Activated T-cell treated with anti-CD3 and anti-CD28 coated beads for 48 hours (primary cell): ENCODE measurements around the gene NR3C1.

Experiments used
- DNase-seq: peaks from one replicate; pipeline ENCODE4 v3.0.0-alpha.2; 2020; ENCODE audit warnings: low read depth

NR3C1 gene

DNA sequence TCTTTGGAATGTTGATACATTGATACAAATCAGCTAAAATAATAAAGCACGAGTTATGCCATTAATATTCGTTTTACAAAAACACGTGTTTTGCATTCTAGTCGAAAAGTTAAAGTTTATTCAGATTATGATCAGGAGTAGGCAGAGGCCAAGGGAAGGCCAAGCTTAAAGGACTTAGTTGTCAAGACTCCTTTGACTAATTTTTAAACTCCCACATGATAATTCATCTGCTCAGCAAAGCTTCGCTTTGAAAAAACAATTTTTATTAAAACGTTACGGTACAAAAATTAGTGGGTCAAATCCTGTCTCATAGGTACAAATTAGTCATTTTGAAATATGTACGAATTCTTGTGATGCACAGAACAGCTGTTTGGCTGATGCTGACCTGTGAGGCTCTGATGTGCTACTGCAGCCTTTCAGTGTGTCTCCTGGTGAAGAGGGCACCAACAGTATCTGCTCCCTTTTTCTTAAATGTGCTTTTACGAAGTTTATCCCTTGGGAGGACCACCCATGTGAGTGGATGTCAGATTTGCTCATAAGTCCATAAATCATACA is 23.0 kb upstream of the NR3C1 start:
- DNase-seq, result no peak

DNA sequence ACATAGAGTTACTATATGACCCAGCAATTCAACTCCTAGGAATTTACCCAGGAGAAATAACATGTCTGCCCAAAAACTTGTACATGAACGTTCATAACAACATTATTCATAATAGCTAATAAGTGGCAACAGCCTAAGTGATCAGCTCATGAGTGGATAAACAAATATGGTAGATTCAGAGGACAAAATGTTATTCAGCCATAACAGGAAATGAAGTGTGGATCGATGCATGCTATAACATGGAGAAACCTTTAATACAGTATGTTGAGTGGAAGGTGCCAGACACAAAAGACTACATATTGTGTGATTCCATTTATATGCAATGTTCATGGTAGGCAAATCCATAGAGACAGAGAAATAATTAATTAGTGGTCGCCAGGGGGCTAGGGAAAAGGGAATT is 22.3 kb upstream of the NR3C1 start:
- DNase-seq, result no peak

DNA sequence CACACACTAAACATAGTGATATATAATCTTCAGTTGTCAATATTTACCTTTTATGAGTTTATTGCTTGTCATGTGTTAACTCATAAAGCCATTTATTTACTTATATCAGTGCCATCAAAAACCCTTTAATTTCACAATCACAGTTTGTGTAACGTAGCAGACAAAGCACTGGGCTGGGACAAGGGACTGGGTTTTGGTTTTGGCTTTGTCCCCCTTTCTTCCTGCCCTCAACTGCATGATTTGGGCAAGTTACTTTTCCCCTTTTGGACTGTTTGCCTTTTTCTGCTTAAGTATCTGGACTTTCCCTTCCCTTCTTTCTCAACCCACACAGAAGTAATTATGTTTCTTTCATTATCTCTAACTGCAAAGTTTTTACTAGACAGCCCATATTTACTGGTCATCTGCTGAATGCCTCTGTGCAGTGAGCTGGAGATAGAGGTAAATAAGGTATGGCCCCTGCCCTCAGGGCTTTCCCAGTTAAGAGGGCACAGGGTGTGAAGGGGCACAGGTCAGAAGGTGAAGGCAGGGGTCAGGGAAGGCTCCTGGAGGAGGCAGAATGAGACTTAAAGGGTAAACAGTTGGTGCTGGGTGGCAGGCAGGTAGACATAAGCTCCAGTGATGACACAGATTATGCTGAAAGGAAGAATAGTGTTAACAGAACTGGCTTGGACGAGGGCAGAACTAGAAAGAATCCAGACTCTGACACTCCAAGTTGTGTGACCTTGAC is 14.8 kb upstream of the NR3C1 start:
- no peak for DNase-seq

DNA sequence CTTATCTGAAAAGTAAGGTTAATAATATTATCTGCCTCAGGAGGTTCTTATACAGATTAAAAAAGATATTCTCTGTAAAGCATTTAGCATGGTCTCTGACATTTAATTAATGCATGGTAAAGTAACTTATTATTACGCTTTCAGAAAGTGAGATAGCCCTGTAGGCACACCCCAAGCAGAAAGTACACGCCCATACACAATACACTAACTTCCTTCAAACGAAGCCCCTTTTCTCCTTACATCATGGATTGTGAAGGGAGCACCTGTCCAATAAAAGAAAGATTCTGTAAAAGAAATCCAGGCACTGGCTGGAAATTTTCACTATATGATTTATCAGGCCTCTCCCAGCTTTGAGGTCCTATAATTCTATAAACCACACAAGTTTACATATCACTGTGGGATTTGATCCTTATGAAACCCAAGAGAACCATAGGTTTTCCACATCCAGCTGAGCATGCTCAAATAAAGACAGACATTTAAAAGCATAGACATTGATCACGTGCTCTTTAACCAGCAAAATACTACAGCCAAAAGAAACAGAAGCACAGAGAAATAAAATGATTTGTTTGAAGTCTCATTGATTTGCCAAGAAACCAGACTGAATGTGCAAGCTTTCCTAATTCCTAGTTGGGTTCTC is 14.1 kb upstream of the NR3C1 start:
- DNase-seq, result no peak

DNA sequence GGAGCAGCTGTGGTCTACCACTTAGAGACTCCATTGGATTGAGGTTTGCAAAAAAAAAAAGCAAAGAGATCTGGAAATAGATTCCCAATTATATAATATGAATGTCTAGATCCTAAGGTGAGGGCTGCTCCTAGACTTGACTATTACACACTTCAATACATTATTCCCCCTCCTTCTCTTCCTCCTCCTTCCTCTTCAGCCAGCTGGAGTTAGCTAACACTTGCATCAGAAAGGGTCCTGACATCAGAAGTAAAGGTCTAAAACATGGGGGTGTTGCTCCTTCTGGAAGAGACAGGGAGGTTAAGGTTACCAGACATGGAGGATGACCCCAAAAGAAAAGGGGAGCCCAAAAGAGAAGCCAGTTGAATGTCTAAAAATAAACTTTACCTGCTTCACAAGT is 12.9 kb upstream of the NR3C1 start:
- no peak for DNase-seq

DNA sequence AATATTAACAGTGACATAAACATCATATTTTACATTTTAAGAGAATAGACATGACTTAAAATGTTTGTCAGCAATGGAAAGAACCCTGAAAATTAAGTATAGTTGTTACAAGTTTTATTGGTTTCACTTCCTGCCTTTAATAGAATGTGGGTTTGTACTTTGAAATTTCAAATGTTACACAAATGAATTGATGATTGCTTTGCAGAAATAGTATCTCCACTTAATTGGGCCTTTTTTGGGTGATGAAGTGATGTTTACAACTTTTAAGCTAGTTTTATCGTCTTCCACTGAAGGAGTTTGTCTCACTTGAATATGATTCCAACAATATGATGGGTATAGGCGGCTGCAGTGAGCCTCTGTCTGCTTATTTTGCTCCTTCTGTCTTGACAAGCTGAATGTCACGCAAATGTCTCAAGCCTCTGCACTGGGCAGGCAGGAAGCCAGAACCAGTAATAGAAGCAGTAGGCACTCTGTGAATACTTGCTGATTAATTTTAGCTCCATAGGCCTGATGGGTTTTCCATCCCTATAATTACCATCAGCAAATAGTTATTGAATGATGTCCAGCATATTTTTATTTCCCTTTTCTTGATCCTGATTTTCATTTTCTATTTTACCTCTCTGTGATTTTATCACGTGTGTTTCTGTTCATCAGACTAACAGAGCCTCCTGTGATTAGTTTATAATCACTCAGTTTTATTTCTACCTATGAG is 10.6 kb upstream of the NR3C1 start:
- DNase-seq, result no peak

DNA sequence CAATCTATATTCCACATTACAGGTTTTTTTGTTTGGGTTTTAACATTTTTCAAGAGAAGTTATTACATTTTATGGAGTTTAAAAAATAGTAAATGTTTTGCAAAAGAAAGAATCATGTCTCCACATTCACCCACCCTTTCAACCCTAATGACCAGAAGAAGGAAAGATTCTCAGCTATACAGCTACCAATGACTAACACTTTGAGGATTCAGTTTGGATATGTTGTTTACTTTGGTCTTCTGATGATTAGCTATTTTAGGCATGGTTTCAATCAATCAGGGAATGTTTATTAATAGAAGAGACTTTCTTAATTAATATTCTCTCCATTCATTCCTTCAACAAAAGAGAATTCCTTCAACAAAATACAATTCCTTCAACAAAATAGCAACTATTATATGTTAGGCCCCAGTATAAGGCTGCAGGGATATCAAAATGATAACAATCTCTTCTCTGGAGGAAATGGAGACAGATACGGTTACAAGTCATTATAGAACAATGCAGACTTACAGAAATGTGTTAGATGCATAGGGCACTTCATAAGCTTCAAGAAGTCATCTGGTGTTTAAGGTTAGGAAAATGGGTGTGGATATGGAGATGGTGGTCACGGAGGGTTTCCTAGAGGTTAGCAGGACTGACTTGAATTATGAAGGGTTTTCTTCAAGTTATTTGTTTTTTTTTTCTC is 9.3 kb upstream of the NR3C1 start:
- no peak for DNase-seq

DNA sequence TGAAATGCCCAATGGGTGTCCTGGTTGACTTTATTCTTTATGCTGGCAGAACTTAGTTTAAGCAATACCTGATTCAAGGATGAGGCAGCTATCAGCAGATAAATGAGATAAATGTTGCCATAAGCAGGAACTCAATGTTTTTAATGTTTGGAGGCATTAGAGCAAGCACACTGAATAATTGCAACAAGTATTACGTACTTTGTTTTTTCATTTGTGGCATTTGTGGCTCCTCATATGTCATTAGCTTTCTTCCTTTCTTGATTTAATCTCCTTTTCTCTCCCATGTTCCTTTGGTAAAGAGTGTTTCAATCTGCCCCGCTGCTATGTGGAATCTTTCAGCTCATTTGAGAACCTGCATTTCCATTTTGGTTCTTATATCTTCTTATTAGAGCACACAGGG is 6.4 kb upstream of the NR3C1 start:
- DNase-seq, result no peak

DNA sequence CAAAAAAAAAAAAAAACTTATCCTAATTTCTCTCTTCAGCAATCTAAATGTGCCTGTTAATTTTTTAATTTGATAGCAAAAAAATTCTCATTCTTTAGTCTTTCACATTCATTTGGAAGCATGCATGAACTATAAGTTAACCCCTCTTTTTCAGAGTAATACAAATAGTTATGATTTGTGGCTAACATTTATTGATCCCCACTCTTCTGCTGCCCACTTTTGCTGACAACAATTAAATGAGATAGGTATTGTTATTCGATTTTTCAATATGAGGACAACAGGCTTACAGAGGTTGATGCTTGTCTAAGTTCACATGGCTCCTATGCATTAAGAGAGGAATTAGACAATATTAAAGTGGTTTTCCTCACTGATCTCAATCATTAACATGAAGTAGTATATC is 2.9 kb upstream of the NR3C1 start:
- no peak for DNase-seq

DNA sequence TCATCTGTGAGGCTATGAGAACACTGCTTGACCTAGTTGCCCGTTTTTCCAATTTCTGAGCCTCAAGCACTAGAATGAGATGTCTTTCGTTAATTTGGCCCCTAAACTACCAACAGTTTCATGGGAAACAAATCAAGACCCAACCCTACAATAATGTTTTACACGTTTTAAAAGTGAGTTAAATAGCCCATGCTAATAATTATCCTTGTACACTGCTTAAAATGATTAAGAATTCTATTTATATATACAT is 2.3 kb upstream of the NR3C1 start:
- no peak for DNase-seq

DNA sequence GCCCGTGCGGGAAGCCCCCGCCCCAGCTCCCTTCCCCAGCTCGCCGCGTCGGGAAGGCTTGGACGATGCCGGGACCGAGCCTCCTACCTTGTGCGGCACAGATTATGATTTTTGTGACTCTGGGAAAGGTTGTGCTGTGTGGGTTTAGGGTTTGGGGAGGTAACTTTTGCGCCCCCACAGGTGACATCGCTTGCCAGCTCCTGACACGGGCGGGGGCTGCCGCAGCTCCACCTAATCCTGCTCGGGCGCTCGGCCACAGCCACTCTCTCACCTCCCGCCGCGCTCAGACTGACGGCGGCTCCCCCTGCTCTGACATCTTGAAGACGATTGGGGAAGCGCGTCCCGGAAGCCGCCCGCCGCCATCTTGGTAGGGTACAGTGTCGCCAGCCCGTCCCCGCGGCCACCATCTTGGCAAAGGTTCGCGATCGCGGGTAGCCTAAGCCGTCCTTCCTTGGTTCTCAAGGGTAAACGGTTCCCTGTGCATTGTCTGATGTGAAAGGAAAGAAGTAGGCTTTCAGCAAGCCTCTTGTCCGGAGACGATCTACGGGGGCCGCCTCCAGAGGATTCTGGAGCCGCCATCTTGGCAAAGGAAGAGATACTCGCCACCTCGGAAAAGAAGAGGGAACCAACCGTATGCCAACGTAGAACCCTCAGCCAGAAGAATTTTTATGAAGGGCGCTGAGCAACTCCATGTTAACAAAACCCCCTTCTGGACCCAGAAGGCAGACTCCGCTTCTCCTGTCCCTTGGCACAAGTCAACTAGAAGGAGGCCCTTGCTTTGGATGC is 1.8 kb upstream of the NR3C1 start:
- DNase-seq, result peak; percentile 83

DNA sequence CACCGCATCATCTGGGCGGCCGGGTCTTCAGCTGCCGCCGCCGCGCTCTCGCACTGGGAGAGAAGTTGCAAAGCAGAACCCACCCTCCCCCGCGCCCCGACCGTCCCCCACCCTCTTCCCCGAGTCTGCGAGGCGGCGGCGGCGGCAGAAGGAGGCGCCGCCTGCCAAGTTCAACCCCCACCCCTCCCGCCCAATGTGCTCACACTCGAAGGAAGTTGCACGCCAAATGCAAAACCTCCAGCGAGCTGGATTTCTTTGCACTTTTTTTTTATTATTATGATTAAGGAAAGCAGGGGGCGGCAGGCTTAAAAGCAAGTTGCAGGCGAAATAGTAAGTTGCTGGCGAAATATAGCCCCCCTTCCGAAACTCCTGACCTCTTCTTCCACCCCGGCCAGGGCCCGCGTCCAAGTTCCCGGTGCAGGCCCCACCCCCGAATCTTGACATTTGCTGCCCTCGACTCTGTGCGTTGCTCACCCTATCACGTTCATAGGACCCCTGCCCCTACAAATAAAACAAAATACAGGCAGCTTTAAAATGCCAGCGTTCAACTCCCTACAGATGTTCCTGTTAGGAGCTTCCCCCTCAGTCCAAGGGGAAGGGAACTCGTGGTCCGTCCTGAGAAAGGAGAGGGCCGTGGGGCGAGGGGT is 1.1 kb upstream of the NR3C1 start:
- peak; percentile 44 for DNase-seq

DNA sequence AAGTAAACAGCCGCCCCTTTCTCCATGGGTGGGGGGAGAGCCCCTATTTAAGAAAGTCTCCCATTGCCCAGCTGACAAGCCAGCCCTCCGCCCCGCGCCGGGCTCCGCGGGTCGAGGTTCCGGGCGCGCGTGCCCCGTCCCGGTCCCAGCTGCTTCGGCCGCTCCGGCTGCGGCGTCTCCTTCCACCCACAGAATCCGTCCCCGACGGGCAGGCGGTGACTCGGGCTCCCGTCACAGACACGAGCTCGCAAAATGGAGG is 223 bp downstream of the NR3C1 start:
- DNase-seq, result no peak

DNA sequence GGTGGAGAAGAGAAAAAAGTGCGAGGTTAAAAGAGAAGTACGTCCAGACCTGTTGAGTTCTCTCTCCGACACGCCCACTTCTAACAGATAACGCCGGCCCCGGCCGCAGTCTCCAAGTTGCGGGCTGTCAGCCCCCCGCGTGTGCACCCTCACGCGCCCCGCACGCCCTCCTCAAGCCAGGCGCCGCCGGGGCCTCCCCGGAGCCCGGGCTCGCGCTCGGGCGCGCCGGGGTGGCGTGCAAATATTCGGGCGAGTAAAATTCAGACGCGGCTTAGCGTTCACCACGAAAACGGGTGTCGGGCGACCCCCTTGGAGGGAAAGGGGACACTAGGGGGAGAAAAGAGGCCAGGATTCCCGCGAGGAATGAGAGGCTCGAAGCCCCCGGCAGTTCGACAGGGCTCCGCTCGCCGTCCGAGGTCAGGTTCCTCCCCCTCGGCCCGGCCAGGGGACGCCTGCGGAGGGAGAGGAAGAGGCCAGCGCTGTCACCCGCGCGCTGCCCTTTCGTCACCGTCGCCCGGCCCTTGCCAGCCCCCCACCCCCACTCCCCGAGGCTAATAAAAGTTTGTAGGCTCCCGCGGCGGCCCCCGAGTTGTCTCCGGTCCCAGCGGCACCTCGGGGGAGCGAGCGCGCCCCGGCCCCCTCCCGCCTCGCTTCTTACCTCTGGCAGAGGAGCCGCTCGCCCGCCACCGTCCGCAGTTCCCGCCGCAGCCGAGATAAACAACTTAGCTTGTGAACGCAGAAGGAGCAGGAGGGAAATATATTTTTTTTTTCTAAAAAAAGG is 743 bp downstream of the NR3C1 start:
- DNase-seq, result peak; percentile 49

DNA sequence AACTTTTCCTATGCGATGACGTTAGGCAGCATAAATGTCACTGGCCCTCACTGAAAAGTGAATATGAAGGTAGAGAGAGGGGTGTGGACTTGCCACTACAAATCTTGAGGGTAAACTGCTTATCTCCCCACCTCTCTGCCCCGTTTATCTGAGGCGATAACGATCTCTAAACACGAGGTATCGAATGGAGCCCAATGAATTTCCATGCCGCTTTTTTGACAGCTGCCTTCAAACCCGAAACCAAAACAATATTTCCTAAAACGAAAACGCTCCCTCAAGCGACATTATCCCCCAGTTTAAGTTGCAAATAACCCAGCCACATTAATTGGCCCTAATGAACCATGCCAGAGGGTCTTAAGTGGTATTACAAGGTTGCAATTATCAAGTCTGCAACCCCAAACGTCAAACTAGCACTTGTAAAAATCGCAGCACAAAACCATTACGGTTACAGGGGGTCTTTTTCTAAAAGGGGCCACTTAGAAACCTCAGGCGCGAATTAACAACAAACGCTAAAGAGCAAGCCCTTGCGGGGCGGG is 1.4 kb downstream of the NR3C1 start:
- no peak for DNase-seq

DNA sequence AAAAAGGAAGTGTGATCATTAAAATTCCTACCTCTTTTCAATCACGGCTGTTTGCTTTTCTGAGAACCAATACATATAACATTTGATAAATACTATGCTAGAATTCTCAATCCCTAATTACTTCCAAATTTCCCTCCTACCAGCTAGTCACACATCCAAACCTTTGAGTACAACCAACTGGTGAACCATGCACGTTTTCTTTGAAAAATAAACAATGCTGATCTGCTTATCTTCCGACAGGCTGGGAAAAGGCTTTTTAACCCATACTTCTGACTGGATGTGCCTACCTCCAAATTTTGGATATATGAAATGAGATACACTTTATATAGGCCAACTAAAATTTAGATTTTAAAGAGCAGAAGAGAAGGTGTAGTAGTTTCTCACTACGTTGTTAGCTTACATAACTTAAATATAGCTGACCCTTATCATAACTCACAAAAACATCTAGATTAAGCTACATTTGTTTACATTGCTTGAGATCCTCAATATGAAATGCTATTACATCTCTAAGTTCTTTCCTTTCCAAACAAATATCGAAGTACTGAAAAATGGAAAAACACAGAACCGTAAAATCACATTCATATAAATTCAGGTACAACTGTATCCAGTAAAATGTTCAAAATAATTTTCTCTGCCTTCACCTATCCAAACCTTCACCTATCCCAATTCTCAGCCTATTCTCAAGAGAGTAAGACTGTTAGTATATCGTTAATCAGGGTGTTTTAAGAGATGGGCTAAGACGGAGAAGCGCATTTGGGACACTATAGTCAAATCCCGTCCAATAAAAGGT is 2.1 kb downstream of the NR3C1 start:
- DNase-seq, result no peak

DNA sequence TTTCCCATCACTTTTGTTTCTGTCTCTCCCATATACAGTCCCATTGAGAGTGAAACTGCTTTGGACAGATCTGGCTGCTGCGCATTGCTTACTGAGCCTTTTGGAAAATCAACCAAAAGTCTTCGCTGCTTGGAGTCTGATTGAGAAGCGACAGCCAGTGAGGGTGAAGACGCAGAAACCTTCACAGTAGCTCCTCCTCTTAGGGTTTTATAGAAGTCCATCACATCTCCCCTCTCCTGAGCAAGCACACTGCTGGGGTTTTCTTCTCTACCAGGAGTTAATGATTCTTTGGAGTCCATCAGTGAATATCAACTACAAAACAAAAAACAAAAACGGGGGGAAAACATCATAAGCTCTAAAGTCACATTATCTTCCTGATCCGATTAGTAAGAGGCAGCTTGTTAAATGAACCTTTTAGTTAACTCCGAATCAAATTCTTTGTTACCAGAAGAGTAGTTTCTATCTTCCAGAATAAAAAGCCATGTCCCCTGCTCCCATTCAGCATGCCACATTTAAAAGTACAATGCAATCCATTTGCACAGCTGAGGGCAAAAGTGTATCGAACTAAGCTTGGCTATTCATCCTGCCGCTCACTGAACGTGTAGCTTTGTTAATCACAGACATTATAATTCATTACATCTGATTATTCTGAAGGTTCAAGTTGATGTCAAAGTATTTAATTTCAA is 2.8 kb downstream of the NR3C1 start:
- DNase-seq, result no peak

DNA sequence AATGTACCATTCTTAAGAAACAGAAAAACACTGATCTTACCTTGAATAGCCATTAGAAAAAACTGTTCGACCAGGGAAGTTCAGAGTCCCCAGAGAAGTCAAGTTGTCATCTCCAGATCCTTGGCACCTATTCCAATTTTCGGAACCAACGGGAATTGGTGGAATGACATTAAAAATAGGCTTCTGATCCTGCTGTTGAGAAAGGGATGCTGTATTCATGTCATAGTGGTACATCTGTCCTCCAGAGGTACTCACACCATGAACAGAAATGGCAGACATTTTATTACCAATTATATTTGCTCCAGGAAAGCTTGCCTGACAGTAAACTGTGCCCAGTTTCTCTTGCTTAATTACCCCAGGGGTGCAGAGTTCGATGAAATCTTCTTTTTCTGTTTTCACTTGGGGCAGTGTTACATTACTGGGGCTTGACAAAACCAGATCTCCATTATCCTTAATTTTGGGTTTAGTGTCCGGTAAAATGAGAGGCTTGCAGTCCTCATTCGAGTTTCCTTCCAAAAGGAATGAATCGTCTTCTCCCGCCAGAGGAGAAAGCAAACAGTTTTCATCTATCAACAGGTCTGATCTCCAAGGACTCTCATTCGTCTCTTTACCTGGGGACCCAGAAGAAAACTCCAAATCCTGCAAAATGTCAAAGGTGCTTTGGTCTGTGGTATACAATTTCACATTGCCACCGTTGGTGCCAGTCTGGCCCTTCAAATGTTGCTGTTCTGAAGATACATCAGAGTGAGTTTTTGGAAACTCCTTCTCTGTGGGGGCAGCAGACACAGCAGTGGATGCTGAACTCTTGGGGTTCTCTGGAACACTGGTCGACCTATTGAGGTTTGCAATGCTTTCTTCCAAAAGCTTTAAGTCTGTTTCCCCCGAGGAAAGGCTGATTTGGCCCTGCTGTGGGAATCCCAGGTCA is 3.6 kb downstream of the NR3C1 start:
- no peak for DNase-seq
